Measurements from ENCODE around the gene REXO5. TPM values are rescaled to one million over a fixed set of nuclear protein-coding genes. Genes with fewer than 3 reads are reported as not detected.
"Not testable (repeated sequence)": the region's sequence is repeated elsewhere in the genome, so short reads cannot be mapped to it uniquely, and the experiment has no call there.

Gene REXO5
- total RNA-seq, 1 donor from 2014 or later, result 2.4 TPM

DNA sequence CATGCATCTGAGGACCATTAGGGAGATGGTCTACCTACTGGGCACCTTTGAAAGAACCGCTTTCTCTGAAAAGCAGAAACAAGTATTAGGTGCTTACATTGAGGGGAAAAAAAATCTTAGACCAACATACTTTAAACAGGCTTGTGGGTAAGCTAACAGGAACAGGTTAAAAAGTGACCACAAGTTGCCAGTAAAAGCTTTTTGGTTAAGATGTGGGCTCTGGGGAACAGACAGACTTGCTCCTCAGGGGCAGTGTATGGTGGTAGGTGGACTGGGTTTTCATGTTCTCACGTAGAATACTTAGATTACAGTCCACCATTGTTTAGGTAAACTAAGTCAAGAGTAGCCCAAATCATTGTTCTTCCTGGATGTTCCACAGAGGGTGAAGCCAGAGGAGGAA, 41.2 kb downstream of the REXO5 start:
- DNase-seq (ENCODE audit: low spot score), result no peak

DNA sequence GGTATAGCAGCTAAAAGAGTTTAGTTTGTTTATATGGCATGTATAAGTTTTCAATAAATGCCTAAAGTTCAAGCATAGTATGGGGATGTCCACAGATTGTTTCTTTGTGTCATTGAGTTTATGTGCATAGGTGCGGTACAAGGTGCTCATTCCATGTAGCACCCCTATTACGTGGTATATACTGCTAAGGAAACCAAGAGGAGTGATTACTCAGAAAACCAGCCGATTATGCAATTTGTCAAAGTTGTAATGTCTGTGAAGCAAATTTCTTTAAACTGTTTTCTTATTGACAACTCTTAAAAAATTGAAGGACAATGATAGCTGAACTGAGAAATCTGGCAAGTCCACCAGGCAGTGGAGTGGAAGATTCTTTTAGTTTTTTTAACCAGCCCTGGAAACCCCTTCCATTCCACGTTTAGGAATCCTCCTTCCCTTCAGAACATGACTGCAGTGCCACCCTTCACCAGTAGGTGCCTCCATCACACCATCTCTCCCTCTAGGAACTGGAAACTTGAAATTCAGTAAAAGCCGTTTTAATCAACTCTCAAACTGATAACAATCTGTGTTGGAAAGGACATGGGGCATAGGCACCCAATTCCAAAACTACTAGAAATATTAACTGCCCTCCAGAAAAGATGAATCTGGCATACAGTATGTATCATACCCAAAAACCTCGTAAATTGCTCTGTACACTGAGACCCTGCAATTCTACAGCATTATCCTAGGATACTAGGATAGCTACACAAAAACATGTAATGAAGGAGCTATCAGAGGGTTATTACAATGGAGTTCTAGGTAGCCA, 43.5 kb downstream of the REXO5 start:
- DNase-seq (ENCODE audit: low spot score), result peak; percentile 80

DNA sequence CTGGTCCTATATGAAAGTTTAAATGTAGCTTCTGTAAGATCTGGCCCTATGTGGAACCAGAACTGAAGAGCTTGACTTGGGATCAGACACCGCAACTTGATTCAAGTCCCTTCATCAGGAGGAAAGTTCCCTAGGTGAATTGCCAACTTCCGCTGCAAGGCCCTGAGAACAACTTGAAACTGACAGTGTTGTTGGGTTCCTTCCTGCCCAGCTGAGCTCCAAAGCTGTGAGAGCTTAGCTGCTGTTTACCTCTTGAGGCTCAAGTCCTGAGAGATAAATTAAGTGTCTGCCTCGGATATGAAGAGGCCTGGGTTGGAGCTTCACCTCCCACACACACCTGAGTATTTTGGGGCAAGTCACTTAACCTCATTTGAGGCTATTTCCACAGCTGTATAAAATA, 44.7 kb downstream of the REXO5 start:
- DNase-seq (ENCODE audit: low spot score), result no peak

DNA sequence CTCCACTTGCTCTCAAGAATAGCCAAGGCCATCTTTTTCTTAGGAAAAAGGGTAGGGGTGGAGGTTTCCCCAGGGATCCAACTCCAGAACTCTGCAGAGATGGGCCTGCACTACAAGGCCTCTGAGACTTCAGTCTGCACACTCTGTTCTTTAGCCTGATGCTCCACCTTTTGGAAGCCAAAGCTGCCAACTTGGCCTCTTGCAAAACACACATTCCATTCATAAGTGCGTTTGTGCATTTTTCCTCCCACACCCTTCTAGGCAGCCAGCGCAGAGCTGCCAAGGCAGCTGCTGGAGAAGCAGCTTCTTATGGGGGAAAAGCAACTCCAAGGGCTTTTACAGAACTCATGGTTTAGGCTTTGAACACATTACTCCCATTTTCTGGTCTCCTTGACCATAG, 45.3 kb downstream of the REXO5 start:
- peak; percentile 87 for DNase-seq (ENCODE audit: low spot score)

DNA sequence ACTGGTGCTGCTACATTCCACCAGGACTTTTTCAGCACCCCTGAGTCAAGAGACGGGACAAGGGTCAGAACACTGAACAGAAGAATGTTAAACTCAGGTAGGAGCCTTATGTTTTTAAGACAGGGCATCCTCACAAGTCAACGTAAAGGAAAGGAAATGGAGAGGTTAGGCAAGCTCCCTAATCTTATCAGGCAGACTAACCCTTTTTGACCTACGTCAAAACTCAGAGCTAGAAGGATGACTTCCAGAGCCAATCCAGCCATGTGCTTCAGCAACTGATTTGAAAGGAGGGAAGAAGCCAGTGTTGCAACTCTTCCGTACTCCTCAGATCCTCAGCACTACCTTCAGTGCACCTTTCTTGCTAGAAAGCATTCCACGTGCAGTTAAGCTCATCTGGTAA, 46.8 kb downstream of the REXO5 start:
- DNase-seq (ENCODE audit: low spot score), result no peak

DNA sequence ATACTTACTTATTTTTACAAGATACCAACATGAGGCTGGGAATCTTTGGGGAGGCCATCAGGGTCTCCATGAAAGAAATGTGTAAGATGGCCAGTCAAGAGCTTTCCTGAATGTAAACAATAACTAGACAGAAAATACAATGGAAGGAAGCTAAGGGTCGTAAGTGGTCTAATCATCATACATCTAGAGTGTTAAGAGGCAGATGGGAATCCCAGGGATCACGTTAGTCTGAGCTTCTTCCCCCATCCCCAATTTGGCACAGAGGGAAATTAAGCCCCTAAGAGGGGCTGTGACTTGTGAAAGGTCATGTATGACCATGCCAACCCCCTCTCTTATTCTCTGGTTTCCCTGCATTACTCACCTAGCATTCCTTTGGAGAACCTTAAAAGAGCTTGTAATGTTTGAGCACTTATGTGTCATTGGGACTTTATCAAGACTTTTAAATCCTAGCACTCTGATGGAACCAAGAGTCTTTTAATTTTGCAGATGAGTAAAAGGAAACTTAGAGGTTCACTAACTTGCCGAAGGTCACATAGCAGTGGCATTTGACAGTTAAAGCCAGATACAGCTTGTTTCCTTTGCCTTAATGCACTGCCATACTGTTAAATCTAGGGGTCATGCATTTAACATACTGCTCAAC, 47.8 kb downstream of the REXO5 start:
- DNase-seq (ENCODE audit: low spot score), result no peak

DNA sequence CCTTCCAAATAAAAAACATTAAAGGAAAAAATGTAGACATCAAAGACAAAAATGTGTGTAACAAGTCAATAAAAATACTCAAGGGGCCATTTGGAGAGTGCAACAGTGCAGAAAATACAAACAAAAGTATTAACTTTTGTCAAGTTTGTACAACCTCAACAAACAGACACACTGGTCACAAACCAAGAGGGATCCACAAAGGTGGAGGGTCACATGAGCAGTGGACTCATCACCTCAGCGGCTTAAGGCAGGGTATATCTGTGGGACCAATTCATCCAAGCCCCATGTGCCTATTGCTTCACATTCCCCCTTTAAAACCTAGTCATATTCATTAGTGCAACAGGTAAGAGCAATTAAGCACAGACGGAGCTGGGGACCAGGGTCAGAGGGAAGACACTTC, 48.6 kb downstream of the REXO5 start:
- DNase-seq (ENCODE audit: low spot score), result no peak

DNA sequence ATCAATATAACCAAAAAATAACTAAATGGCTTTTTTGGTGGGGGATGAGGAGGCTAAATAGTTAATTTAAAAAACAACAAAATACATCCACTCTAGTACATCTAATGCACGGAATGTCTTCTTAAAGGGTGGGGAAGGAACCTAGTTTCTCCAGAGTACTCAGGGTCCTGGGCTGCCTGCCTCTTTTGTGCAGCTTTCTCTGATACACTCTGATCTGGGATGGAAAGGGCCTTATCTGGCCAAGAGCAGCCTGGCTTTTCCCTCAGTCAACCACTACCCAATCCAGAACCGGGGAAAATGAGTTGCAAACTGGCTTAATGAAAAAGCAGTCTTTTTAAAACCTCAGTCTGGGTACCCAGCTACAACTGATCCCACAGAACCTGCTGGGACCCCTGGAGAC, 51.0 kb downstream of the REXO5 start:
- no peak for DNase-seq (ENCODE audit: low spot score)

DNA sequence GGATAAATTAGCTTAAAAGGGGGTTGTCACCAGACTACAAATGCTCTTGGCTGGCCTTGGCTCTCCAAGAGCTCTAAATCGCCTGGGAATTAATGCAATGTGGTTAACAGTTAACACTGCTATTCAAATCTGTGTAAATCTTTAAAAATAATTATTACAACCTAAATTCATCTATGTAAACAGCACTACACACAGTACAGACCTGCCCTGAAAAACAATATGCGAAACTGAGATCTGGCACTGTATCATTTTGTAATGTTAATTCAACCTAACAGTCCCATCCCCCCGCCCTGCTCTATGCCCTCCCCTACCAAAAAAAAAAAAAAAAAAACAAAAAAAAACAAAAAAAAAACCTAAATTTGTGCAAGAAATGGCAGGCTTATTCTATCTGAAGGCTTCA, 52.9 kb downstream of the REXO5 start:
- no peak for DNase-seq (ENCODE audit: low spot score)

DNA sequence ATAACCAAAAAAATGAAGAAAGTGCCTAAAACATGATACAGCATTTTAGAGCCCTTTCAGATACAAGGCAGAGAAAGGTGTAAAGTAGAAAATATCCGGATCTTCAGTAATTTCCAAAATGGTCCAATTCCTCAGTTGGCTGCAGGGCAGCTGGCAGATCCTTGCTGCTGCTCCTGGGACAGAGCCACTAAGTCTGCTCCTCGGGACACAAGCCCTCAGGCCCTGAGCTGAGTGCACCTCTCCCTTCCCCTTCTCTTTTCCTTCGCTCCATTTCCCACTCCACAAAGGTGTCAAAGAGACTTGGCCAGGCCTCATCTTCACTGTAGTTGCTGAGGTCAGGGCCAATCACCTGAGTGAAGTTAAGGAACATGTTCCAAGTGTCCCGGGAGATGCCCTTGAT, 53.4 kb downstream of the REXO5 start:
- DNase-seq (ENCODE audit: low spot score), result no peak

DNA sequence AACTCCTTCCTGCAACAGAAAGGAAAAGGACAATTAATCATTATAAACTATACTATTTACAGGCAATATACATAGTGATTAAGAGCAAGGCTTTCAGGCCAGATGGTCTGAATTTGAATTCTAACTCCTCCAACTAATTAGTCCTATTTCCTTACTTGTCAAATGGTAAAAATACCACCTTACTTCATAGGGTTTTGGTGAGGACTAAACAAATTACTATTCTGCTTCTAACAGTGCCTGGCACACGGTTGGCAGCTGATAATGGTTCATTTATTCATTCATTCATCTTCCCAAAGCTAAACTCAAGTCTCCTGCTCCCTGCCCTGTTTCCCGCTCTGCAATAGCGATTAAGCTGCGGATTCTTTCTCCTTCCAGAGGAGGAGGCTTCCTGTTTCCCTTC, 54.0 kb downstream of the REXO5 start:
- no peak for DNase-seq (ENCODE audit: low spot score)

DNA sequence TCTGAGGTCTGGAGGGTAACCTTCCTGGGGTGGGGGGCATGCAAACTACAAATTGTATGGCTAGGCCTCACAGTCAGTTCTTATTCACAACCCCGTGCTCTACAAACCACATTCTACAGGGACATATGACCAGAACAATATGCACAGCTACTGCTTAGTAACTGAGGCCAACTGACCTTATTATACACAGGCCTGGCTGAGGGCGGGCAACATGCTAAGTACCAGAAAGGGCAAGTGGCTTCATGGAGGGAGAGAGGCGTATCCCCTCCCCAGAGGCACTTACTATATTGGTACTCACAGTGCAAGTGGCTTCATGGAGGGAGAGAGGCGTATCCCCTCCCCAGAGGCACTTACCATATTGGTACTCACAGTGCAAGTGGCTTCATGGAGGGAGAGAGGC, 54.7 kb downstream of the REXO5 start:
- DNase-seq (ENCODE audit: low spot score), result not testable (repeated sequence)

DNA sequence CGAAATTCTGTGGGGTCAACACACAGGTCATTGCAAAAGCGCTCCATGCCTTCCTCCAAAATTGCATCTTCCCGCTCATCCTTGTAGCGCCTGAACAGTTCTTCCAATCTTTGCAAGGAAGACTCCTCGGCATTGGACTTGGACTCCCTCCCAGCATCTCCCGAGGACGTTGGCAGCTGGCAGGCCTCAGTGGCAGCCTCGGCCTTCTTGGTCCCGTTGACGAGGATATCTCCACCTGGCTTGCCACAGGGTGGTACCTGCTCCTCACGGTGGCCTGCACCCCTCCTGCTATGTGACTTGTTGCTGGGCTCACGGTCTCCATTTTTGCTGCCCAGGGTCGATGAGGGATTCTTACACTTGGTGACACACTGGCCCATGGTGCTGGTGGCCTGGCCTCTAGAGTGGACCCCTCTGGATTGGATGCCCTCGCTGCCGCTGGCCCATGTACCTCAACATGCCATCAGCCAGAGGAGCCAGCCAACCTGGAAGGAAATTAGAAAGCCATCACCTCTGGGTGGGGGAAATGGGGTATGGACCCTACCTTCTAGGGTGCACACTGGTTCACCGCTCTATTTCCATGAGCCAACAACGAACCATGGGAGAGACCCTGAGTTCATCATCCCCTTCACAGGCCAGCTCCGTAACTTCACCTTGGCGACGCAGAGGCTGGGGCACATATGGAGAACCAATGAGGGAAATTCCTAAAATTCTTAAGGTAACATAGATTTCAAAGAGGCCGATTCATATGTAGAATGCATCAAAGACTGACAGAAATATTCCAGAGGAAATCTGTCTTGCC, 56.0 kb downstream of the REXO5 start:
- DNase-seq (ENCODE audit: low spot score), result no peak

DNA sequence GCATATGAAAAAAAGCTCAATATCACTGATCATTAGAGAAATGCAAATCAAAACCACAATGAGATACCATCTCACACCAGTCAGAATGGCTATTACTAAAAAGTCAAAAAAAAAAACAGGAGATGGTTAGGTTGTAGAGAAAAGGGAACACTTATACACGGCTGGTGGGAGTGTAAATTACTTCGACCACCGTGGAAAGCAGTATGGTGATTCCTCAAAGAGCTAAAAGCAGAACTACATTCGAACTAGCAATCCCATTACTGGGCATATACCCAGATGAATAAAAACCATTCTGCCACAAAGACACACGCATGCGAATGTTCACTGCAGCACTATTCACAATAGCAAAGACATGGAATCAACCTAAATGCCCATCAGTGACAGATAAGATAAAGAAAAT, 58.0 kb downstream of the REXO5 start:
- DNase-seq (ENCODE audit: low spot score), result not testable (repeated sequence)

DNA sequence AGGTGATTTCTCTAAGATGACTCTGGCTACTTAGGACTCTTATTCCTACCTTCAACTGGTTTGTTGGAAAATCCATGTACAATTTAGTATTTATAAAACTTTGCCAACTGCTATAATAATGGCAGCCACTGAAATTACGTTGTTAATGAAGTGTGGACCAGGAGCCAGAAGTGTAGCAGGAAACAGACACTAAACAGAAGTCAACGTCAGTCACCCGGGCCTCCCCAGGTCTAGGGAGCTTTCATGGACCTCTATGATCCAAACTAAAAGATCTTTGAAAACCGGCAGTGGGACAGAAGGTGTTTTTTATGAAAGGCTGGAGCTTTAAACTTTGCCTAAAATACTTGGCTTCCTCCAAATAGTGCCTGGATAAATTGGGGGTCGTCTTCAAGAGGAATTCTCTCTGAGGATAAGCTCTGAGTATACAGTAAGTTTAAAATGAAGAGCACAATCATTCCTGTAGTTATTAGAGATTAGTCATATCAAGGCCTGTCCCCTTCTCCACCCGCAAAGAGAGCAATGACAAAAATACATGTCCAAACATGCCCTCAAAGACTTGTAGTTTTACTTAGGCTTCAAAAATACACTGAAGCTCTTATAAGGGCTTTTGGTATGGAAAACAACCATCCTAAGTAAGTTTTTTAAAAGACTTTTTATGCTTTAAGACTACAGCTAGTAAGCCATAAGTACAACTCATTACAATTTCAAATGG, 59.2 kb downstream of the REXO5 start:
- DNase-seq (ENCODE audit: low spot score), result no peak

DNA sequence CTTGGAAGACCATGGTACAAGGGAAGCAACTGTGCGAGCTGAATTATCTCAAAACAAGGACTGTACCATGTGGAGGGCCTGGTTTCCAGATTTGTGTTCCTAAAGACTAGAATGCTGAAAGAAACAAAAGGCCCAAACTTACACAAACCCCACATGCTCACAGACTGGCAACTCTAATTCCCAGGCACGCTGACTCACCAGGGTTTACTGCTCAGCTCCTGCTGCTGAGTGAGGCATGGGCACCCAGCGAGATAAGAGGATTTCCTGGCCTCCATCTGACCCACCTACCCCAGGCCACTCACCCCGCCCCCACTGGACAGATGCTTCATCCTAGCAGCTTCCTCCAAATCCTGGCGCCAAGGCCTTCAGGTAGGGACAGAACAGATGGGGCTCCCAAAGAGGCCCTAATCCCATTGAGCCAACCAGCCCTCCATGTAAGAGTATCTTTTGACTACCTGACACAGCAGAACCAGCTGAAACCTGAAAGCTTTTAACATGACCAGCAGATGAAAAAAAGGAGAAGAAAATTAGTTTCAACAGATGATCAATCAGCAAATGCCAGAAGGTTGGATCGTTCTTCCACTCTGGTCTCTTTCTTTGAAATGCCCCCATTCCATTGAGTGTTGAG, 59.9 kb downstream of the REXO5 start:
- peak; percentile 60 for DNase-seq (ENCODE audit: low spot score)

DNA sequence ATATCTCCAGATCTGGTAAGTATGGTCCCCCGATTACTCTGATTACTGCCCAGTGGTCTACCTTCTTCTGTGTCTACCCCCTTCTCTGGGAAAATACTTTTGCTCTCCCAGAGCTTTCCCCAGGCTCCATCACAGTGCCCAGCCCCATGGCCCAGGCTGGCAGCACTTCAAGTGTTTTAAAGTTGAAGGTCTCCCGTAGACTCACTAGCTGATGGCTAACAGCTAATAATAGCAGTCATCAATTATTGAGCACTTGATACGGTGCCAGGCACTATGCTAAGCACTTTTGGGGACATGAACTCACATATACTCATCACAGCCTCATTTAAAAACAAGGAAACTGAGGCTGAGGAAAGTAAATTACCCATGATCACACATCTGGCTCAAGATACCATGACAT, 60.5 kb downstream of the REXO5 start:
- DNase-seq (ENCODE audit: low spot score), result no peak

DNA sequence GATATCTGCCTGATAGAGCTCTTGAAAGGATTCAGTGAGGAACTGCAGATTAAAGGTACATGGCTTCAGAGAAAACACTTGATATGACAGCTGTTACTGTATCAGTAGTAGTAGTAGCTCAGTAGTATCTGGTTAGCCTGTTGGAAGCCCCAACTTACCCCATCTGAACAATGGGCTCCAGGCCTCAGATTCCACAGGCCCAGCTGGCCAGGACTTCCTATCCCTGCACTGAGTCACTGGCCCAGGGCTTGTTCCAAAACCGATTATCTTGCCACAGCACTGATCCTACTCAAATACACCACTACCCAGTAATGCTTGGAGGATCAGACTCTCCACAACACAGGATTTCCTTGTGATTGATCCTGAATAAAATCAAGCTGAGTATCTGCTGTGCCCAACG, 61.3 kb downstream of the REXO5 start:
- no peak for DNase-seq (ENCODE audit: low spot score)

DNA sequence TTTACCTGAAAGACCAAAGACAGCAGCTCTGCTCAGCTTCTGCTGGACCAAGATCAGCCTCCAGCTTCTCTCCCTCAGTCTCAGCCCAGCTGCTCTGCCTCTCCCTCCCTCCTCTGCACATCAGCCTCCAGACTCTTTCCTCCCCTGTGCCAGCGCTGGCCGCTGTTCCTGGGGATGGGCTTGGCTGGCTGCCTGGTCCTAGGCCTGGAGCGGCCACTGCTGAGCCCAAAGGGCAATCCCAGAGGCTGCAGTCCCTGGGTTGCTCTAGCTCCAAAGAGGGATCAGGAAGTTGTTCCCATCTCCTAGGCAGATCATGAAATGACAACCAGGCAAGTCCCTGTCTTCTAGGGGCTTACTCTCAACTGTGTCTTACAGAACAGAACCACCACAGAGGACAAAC, 62.6 kb downstream of the REXO5 start:
- peak; percentile 78 for DNase-seq (ENCODE audit: low spot score)

DNA sequence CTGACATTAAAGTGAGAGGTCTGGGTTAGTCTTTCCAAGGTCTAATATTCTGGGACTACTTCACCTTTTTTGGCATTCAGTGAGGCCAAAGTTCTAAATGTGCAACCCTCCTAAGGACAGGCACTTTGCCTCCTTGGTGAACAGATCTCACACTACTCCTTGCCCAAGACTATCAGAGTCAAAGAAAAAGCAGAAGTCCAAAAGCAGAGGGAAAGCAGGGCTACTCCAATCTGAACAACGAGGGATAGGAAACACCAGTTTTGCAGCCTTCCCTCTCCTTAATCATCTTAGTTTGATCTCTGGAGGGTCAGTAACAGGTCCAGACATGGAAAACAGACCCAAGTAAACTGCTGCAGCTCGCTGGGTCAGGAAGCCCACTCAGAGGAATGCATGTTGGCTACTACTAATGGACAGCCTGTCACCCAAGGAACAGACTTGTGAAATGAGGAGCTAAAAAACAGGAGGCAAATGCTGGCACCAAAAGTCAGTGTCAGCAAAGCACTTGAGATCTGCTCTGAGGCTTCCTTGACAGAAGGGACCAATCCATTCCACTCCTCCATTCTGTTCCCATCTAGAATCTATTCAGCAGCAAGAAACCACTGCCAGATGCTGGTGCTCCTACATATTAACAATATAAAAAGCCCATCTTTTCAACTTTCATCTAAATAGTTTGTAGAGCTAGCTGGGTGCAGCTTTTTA, 63.9 kb downstream of the REXO5 start:
- no peak for DNase-seq (ENCODE audit: low spot score)

DNA sequence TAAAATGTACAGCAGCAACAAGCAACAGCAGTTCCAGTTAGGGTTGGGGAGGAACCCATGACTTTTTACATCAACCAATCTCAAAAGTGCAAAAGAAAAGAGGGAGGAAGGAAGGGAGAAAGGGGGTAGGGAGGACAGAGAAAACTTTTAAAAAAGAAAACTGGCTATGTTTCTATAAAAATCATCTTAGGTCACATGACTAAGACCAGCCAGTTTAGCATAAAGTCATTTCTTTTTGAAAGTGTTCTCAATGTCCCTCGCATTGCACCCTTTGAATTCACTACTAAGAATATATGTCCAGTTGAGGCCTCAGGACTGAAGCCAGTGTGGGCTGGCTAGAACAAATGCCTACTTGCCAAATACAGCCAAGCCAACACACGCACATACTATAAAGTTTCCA, 64.9 kb downstream of the REXO5 start:
- DNase-seq (ENCODE audit: low spot score), result no peak
